Fibroblast of skin of scalp (primary cell): ENCODE data around the gene CCDC183.
"Not testable (repeated sequence)": the region's sequence is repeated elsewhere in the genome, so short reads cannot be mapped to it uniquely, and the experiment has no call there.

ENCODE experiments used
- DNase-seq: peaks from one replicate; pipeline ENCODE4 v3.0.0-alpha.2; 2013

Gene CCDC183

GRCh38 chr9:136840140-136840876 is 44.2 kb downstream of the CCDC183 start:
- DNase-seq = no peak

- peak; percentile 71 for DNase-seq
Measured at GRCh38 chr9:136840877-136841645, 44.9 kb downstream of the CCDC183 start.

- not testable (repeated sequence) for DNase-seq
Measured at GRCh38 chr9:136841646-136842379, 45.7 kb downstream of the CCDC183 start.

- DNase-seq = peak; percentile 75
Measured at GRCh38 chr9:136842380-136842948, 46.3 kb downstream of the CCDC183 start, which contains the start of gene AJM1. AJM1 (plus strand) TSS chr9:136842478; CDS start chr9:136844415, 1,937 bp downstream.

DNA sequence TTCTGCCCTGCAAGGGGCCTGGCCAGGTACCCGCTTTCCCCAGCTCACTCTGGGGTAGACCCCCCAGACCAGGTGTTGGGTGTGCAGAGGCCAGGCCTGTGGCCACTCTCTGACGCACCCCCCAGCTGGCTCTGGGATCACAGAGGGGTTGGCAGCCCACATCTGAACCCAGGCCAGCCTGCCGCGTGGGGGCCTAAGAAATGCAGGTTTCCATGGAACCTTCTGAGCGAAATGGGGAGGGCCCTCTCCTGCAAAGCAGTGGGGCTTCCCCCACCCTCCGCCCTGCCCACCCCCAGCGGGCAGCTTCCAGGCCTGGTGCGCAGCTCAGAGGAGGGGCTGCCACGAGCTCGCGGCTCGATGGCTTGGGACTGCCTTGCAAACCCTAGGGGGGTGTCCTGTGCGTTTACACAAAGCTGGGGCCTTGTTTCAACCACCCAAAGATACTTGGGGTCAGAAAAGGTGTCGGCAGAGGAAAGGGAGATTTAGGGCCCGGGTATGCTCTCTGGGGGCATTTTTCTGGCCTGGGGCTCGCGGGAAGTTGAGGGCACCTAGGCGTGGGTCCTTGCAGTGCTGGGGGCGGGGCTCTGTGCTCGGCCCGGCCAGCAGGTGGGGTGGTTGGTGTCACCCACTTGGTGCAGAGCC is 47.1 kb downstream of the CCDC183 start:
- not testable (repeated sequence) for DNase-seq

- not testable (repeated sequence) for DNase-seq
Measured at GRCh38 chr9:136843801-136844740, 47.9 kb downstream of the CCDC183 start.

DNA sequence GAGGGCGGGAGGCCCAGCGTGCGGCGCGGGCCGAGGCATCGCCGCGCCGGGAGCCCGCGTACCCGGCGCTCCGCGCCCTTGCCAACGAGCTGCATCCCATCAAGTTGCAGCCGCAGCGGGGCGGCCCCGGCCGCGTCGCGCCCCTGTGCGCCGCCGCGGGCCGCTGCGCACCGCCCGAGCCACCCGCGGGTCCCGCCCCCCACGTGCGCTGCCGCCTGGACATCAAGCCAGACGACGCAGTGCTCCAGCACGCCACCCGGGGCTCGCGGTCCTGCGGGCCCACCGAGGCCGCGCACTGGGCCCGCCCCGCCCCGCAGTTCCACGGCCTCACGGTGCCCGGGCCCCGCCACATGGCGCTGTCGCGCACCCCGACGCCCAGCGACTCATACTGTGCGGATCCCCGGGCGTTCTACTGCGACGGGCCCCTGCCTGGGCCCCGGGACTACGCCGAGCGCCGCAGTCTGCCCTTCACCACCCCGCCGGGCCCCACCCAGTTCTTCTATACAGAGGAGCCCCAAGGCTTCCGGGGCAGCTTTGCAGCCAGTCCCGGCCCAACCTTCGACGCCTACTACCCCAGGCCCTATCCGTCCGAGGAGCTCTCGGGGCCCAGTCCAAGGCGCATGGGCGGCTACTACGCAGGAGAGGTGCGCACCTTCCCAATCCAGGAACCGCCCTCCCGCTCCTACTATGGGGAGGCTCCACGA is 48.8 kb downstream of the CCDC183 start:
- DNase-seq = no peak

- DNase-seq = no peak
Measured at GRCh38 chr9:136845465-136846260, 49.5 kb downstream of the CCDC183 start.

- no peak for DNase-seq
Measured at GRCh38 chr9:136846376-136847087, 50.4 kb downstream of the CCDC183 start.

DNA sequence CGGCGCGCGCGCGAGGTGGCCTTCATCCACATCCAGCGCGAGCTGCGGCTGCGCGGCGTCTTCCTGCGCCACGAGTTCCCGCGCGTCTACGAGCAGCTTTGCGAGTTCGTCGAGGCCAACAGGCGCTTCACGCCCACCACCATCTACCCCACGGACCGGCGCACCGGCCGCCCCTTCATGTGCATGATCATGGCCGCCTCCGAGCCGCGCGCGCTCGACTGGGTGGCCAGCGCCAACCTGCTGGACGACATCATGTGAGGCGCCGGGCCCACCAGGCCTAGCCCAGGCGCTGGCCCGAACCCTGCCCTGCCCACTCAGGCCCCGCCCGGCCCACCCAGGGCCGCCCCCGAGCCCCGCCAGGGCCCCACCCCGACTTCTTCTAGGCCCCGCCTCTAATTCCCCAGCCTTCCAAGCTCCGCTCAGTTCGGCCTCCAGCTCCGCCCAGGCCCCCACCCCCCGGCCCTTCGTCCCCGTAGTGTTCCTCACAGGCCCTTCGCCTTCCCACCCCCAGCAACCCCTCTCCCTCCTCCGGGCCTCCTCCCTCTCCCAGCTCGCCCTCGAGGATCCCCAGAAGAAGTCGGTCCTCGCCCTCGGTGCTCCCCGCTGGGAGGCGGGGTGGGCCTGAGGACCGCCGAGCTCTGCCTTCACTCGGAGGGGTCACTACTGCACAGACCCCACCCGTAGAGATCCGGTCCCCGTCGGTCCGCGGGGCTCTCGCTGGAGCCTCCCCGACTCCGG is 51.1 kb downstream of the CCDC183 start:
- DNase-seq = peak; percentile 85

GRCh38 chr9:136847826-136848392 is 51.8 kb downstream of the CCDC183 start:
- peak; percentile 86 for DNase-seq

GRCh38 chr9:136848393-136849037 is 52.4 kb downstream of the CCDC183 start:
- DNase-seq = no peak

DNA sequence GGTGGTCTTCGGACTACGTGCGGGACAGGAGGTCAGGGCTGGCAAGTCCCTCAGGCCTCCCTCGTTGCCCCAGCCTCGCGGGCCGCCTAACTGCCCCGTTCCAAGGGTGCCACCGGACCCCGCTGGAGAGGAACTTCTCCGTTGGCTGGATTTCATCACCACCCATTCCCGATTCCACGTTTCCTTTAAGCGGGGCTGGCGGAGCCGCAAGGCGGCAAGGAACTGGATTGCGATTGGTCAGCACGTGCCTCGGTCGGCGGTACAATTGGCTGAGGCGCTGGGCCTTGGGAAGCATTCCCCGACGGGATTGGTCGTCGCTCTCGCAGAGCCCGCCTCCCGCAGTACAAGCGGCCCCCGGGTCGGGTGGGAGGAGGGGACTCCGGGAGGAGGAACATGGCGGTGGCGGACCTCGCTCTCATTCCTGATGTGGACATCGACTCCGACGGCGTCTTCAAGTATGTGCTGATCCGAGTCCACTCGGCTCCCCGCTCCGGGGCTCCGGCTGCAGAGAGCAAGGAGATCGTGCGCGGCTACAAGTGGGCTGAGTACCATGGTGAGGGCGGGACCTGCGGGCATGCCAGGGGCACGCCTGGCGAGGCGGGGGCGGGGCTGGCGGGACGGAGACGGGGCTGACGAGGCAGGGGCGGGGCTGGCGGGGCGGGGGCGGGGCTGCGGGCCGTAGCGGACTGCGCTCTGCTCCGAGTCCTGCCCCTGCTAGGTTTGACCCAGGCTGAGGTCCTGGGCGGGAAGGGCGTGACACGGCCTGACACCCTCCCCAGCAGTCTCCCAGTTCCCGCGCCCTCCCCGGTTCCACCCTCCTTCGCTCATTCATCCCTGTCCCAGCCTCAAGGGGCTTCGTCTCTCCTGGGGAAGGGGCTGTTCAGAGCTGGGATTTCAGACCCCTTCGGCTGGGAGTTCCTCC is 53.2 kb downstream of the CCDC183 start, which contains the start of gene PHPT1:
Gene PHPT1 (plus strand): TSS at position 372 of the 922 bp plus-strand sequence. CDS start 22 bp downstream, at position 394.
- peak; percentile 99 for DNase-seq

GRCh38 chr9:136849960-136850865 is 54.1 kb downstream of the CCDC183 start:
- DNase-seq = no peak
